ENCODE data around the gene KXD1.

- no peak for TF ChIP-seq EZH2 (IDR thresholded peaks at IDR 0.05; ENCODE audit: borderline replicate concordance, insufficient read depth, low read depth, low read length, poor library complexity, severe bottlenecking)
- TF ChIP-seq, protein P1, sequence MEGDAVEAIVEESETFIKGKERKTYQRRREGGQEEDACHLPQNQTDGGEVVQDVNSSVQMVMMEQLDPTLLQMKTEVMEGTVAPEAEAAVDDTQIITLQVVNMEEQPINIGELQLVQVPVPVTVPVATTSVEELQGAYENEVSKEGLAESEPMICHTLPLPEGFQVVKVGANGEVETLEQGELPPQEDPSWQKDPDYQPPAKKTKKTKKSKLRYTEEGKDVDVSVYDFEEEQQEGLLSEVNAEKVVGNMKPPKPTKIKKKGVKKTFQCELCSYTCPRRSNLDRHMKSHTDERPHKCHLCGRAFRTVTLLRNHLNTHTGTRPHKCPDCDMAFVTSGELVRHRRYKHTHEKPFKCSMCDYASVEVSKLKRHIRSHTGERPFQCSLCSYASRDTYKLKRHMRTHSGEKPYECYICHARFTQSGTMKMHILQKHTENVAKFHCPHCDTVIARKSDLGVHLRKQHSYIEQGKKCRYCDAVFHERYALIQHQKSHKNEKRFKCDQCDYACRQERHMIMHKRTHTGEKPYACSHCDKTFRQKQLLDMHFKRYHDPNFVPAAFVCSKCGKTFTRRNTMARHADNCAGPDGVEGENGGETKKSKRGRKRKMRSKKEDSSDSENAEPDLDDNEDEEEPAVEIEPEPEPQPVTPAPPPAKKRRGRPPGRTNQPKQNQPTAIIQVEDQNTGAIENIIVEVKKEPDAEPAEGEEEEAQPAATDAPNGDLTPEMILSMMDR (IDR thresholded peaks at IDR 0.05) = no peak
Measured at GRCh38 chr19:18542941-18543813, 14.5 kb upstream of the KXD1 start, which contains the start of gene FKBP8.

Data from B cell (primary cell).